GM12864 (cell line): ENCODE results near the gene TBX19.

Experiments
- DNase-seq: peaks from one replicate; pipeline ENCODE4 v3.0.0-alpha.2; 2011; ENCODE audit warnings: low read depth
- H3K4me3 ChIP-seq: 2 replicates; pipeline ENCODE4 v1.5.1; 2011; ENCODE audit warnings: mild to moderate bottlenecking, low read depth, low read length, control low read depth
- CTCF ChIP-seq: IDR thresholded peaks from 2 replicates; pipeline ENCODE4 v1.5.1; 2011; ENCODE audit warnings: low read depth, mild to moderate bottlenecking, moderate library complexity, low read length, control low read depth, inconsistent platforms; ENCODE audit errors: missing control alignments

The TBX19 gene

DNA sequence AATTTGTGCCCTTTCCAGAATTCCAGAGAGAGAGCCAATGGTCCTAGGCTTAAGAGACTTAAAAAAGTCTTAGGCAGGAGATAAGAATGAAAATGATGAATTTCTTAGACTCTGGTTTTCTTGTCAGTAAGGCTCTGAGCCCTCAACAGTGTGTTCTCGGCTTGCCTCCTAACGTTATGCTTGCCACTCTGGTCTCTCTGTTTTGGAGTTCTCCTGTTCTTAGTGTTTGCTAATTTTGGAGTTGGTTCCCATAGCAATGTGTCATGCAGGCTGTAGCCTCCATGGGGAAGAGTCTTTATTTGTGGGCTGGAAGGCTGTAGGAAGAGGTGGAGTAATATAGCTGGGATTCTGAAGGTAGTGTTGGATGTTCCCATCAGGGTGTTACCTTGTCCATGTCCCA lies 19.9 kb downstream of the TBX19 start:
- no peak for TF ChIP-seq CTCF
- DNase-seq = no peak
- no peak overlapping the region for H3K4me3 ChIP-seq

DNA sequence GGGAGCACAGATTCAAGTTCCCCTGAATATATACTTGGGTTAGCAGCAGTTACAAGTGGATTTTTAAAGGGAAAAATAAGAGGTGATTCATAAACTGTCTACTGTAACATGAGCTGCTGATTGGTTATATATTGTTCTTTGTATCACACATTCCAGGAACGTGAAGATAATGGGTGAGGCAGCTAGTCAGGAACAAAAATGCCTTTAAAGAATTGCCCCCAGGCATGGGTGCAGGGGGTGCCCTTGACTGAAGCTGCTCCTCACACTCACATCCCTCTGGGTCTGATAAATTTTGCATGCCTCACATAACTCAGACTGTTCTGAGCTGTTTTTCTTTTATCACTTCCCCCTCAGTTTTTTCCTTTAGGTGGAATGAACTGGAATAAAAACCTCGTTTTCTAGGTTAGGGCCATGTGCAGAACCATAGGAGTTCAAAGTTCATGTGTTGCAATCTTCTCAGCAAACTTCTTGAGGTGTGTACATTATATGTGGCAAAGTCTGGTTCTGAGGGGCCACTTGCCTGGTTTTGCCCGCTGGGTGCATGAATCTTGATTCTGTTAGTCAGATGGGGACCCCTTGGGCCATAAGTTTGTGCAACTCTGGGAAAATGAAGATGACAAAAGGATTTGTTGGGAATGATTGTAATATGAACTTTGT lies 21.1 kb downstream of the TBX19 start:
- DNase-seq = no peak
- no peak for TF ChIP-seq CTCF
- no peak overlapping the region for H3K4me3 ChIP-seq

GRCh38 chr1:168303716-168304540 lies 23.3 kb downstream of the TBX19 start:
- DNase-seq = no peak
- no peak overlapping the region for H3K4me3 ChIP-seq
- TF ChIP-seq CTCF = no peak

DNA sequence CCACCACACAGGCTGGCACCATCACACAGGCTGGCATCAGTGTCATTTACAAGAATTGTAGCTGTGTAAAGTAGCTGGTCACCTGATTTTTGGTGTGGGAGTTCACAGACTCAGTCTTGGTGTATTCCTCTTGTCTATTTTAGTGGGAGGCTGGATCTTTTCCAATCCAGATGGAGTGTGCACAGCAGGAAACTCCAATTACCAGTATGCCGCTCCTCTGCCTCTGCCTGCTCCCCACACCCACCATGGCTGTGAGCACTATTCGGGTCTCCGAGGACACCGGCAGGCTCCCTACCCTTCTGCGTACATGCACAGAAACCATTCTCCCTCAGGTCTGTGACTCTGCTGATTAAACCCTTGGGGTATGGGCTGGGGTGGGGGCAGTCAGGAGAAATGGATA lies 24.2 kb downstream of the TBX19 start:
- no peak for TF ChIP-seq CTCF
- no peak for DNase-seq
- no peak overlapping the region for H3K4me3 ChIP-seq

GRCh38 chr1:168312718-168313604 lies 32.3 kb downstream of the TBX19 start:
- TF ChIP-seq CTCF = no peak
- no peak for DNase-seq
- no peak overlapping the region for H3K4me3 ChIP-seq

DNA sequence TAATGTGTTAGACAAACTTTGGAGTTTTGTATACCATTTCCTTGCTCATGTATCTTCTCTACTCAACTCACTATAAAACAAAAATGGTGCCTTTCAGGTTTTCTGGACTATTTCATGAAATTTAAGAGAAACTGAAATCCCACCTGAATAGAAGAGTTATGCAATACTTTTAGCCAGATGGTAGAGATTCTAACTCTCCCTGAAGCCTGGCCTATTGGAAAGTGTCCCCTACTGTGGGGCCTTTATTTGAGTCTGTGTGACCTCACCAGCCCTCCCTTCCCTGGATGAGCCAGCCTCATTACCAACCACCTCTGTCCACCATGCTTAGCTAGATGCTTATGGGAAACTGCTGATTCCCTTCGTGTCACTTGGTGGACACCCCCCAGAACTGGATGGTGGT lies 35.5 kb downstream of the TBX19 start:
- no peak overlapping the region for H3K4me3 ChIP-seq
- TF ChIP-seq CTCF = no peak
- DNase-seq = no peak
